Measurements from ENCODE around the gene KRTAP10-10.

GRCh38 chr21:44598061-44598460, 39.1 kb upstream of the KRTAP10-10 start:
- TF ChIP-seq CTCF (IDR thresholded peaks at IDR 0.05) (no peak), POLR2A (IDR thresholded peaks at IDR 0.05) (no peak)

All from body of pancreas (tissue), 4 donors.